K562 (cell line): ENCODE measurements around the gene GPATCH3. TPM values are rescaled to one million over a fixed set of nuclear protein-coding genes. Genes with fewer than 3 reads are reported as not detected.
A peak's percentile ranks its signal among the peaks of the same experiment; 100 is the strongest.

Experiments used
- CAMTA2 ChIP-seq: fragments of 250-450 bp; sonication (Bioruptor Pico); conservative IDR thresholded peaks from 2 replicates; pipeline ENCODE4 v1.5.1; 2022
- GATAD2A ChIP-seq: fragments of 450-650 bp; IDR thresholded peaks from 2 replicates; pipeline ENCODE4 v1.6.1; 2017
- HBP1 ChIP-seq: fragments of 450-650 bp; formaldehyde crosslinking; IDR thresholded peaks from 2 replicates; pipeline ENCODE4 v1.4.0; 2022; ENCODE audit warnings: missing genetic modification characterization
- HEY1 ChIP-seq: fragments of 250-450 bp; sonication (Bioruptor Pico); IDR thresholded peaks from 2 replicates; pipeline ENCODE4 v1.5.0; 2020; ENCODE audit warnings: mild to moderate bottlenecking, moderate library complexity, borderline replicate concordance
- HIVEP1 ChIP-seq: fragments of 250-450 bp; sonication (Bioruptor Pico); IDR thresholded peaks from 2 replicates; pipeline ENCODE4 v1.4.0; 2020; ENCODE audit warnings: mild to moderate bottlenecking
- HNRNPLL ChIP-seq: fragments of 200-400 bp; formaldehyde crosslinking; IDR thresholded peaks from 2 replicates; pipeline ENCODE4 v1.6.1; 2017; ENCODE audit warnings: low read length, low read depth, mild to moderate bottlenecking; ENCODE audit not compliant: poor library complexity, severe bottlenecking
- IRF9 ChIP-seq: fragments of 450-650 bp; IDR thresholded peaks from 2 replicates; pipeline ENCODE4 v1.6.1; 2016; ENCODE audit warnings: missing biosample characterization, missing genetic modification characterization
- JUN ChIP-seq, 2 experiments: sonication (generic) in 1 of 2; formaldehyde crosslinking in 1 of 2; IDR thresholded peaks; 2 replicates each; pipeline versions ENCODE4 v1.6.1 to v1.8.0; 2012 to 2022; ENCODE audit warnings: borderline replicate concordance in 2 of 2, mild to moderate bottlenecking in 2 of 2, improper control_type of control experiment in 1 of 2, low read depth in 1 of 2, low read length in 1 of 2, missing genetic modification reagents in 1 of 2
- KLF13 ChIP-seq: fragments of 450-650 bp; IDR thresholded peaks from 2 replicates; pipeline ENCODE4 v1.6.1; 2016; ENCODE audit warnings: missing genetic modification characterization, low read depth, mild to moderate bottlenecking, missing compliant biosample characterization, moderate library complexity, borderline replicate concordance
- KLF6 ChIP-seq: fragments of 250-450 bp; sonication (Bioruptor Pico); IDR thresholded peaks from 2 replicates; pipeline ENCODE4 v1.4.0; 2020; ENCODE audit warnings: mild to moderate bottlenecking, moderate library complexity, borderline replicate concordance
- ZNF217 ChIP-seq: sonication (generic); formaldehyde crosslinking; IDR thresholded peaks from 2 replicates; pipeline ENCODE4 v1.8.0; 2022; ENCODE audit warnings: mild to moderate bottlenecking, missing genetic modification reagents
- ZNF354B ChIP-seq: fragments of 250-450 bp; sonication (Bioruptor Pico); IDR thresholded peaks from 2 replicates; pipeline ENCODE4 v1.4.0; 2020
- ZNF445 ChIP-seq: fragments of 250-450 bp; sonication (Bioruptor Pico); IDR thresholded peaks from 2 replicates; pipeline ENCODE4 v1.4.0; 2020; ENCODE audit warnings: low read depth, mild to moderate bottlenecking, moderate library complexity
- ZNF561 ChIP-seq: fragments of 450-650 bp; formaldehyde crosslinking; conservative IDR thresholded peaks from 2 replicates; pipeline ENCODE4 v1.4.0; 2020; ENCODE audit warnings: mild to moderate bottlenecking, moderate library complexity
- ZNF644 ChIP-seq: fragments of 200-800 bp; sonication (Bioruptor generic); IDR thresholded peaks from 2 replicates; pipeline ENCODE4 v1.6.1; 2016; ENCODE audit warnings: low read depth, missing genetic modification characterization, missing compliant biosample characterization
- polyA plus RNA-seq, 8 experiments: library from polyadenylated mRNA; depleted of rRNA in 4 of 8; stranded (reverse) in 5 of 8; unstranded in 3 of 8; fragments of >200 nt; fragmentation: Nextera tagmentation in 2 of 8; fragmentation: Illumina TruSeq in 1 of 8; extraction: Ambion mirVana in 2 of 8; extraction: Trizol in 1 of 8; gene quantifications; 2 replicates each; pipeline versions ENCODE4 v1.2.1 to v1.2.3, GENCODE V29; 2011 to 2014; ENCODE audit warnings: inconsistent platforms in 1 of 8, missing spikeins in 1 of 8
- total RNA-seq, 7 experiments: library from RNA; depleted of rRNA in 6 of 7; stranded (reverse); fragments of >200 nt in 6 of 7; fragmentation: Illumina TruSeq in 2 of 7; extraction: Trizol in 2 of 7; gene quantifications; 2 replicates each; pipeline versions ENCODE4 v1.2.1 to v1.2.3, GENCODE V29; 2011 to 2021; ENCODE audit warnings: low replicate concordance in 1 of 7
- TF ChIP-seq, protein P1 (sequence below): fragments of 450-650 bp; conservative IDR thresholded peaks from 2 replicates; pipeline ENCODE4 v1.6.1; 2016; ENCODE audit warnings: missing genetic modification characterization, low read depth, mild to moderate bottlenecking, missing compliant biosample characterization, moderate library complexity
- TF ChIP-seq, protein P2 (sequence below): fragments of 250-450 bp; sonication (Bioruptor Pico); IDR thresholded peaks from 2 replicates; pipeline ENCODE4 v1.5.0; 2021
- TF ChIP-seq, protein P3 (sequence below): sonication (generic); formaldehyde crosslinking; IDR thresholded peaks from 2 replicates; pipeline ENCODE4 v1.8.1; 2023; ENCODE audit warnings: mild to moderate bottlenecking, missing genetic modification reagents
- TF ChIP-seq, protein P4 (sequence below), 2 experiments: fragments of 450-650 bp; IDR thresholded peaks; 2 replicates each; pipeline ENCODE4 v1.6.1; 2016

GPATCH3 gene
- total and polyA plus RNA-seq, 9 of the 15 experiments (the other 6 are each of a cell fraction or from before 2014, with no cell fraction given), result 1.6 to 23.0 (median 13.3) TPM

DNA sequence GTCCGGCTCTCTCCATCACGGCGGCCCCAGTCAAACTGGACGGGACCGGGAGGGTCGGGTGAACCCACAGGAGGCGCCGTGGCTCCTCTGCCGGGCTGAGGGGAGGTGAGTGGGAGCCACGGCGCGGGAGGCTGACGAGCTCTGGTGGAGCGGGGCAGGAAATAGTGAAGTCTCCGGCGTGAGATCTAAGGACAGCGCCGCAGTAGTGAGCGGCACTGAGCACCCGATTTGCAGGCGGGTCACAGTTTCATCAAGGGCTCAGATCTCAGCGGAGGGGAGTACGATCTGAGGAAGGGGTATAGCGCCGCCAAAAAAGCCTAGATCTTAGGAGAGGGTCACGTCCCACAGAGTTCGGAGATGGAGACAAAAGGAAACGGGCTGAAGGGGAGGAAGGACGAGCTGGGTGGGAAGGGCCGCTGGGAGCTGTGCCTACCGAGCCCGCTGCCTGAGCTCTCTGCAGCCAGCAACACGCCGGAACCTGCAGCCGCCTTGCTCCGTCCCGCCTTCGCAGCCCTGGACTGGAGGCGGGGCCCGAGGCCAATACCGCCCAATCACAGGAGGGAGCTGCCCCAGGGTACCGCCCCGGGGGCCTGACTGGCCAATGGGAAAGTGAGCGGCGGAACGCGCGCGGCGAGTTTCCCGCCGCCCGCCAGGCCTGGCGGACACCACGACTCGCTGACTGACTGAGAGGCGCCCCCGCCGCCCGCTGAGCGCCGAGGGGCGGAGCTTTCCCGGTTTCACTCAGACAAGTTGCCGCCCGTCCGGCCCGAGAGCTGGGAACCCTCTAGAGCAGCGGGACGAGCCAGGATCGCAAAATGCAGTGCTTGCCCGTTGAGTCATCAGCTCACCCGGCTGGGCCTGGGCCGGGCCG lies 35.4 kb downstream of the GPATCH3 start (continued):
- TF ChIP-seq KLF6 (no peak), JUN (IDR thresholded peaks at IDR 0.05; ENCODE audit: borderline replicate concordance, low read depth, low read length) (no peak), JUN (CRISPR knock-in tag; IDR thresholded peaks at IDR 0.05; ENCODE audit: borderline replicate concordance) (0 out of 2 replicates have a peak, but pooled peaks have one; percentile 64), HBP1 (CRISPR knock-in tag) (no peak), CAMTA2 (CRISPR knock-in tag) (no peak), ZNF354B (CRISPR knock-in tag) (no peak), ZNF217 (CRISPR knock-in tag) (no peak), GATAD2A (no peak; the same call in 1 of the 2 replicates), ZNF561 (no peak), HNRNPLL (peak; percentile 68), IRF9 (no peak), ZNF445 (CRISPR knock-in tag) (no peak), HIVEP1 (CRISPR knock-in tag) (peak; percentile 2; the same call in 1 of the 2 replicates), ZNF644 (tag) (no peak), HEY1 (CRISPR knock-in tag) (no peak), KLF13 (tag) (no peak)
- TF ChIP-seq, protein P1, sequence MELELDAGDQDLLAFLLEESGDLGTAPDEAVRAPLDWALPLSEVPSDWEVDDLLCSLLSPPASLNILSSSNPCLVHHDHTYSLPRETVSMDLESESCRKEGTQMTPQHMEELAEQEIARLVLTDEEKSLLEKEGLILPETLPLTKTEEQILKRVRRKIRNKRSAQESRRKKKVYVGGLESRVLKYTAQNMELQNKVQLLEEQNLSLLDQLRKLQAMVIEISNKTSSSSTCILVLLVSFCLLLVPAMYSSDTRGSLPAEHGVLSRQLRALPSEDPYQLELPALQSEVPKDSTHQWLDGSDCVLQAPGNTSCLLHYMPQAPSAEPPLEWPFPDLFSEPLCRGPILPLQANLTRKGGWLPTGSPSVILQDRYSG, result no peak
- TF ChIP-seq, protein P2, sequence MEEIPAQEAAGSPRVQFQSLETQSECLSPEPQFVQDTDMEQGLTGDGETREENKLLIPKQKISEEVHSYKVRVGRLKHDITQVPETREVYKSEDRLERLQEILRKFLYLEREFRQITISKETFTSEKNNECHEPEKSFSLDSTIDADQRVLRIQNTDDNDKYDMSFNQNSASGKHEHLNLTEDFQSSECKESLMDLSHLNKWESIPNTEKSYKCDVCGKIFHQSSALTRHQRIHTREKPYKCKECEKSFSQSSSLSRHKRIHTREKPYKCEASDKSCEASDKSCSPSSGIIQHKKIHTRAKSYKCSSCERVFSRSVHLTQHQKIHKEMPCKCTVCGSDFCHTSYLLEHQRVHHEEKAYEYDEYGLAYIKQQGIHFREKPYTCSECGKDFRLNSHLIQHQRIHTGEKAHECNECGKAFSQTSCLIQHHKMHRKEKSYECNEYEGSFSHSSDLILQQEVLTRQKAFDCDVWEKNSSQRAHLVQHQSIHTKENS (CRISPR knock-in tag), result no peak
- TF ChIP-seq, protein P3, sequence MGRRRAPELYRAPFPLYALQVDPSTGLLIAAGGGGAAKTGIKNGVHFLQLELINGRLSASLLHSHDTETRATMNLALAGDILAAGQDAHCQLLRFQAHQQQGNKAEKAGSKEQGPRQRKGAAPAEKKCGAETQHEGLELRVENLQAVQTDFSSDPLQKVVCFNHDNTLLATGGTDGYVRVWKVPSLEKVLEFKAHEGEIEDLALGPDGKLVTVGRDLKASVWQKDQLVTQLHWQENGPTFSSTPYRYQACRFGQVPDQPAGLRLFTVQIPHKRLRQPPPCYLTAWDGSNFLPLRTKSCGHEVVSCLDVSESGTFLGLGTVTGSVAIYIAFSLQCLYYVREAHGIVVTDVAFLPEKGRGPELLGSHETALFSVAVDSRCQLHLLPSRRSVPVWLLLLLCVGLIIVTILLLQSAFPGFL (CRISPR knock-in tag), result no peak
- TF ChIP-seq, protein P4, sequence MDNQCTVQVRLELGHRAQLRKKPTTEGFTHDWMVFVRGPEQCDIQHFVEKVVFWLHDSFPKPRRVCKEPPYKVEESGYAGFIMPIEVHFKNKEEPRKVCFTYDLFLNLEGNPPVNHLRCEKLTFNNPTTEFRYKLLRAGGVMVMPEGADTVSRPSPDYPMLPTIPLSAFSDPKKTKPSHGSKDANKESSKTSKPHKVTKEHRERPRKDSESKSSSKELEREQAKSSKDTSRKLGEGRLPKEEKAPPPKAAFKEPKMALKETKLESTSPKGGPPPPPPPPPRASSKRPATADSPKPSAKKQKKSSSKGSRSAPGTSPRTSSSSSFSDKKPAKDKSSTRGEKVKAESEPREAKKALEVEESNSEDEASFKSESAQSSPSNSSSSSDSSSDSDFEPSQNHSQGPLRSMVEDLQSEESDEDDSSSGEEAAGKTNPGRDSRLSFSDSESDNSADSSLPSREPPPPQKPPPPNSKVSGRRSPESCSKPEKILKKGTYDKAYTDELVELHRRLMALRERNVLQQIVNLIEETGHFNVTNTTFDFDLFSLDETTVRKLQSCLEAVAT (IDR thresholded peaks at IDR 0.05), result peak in 1 of 2 experiments; percentile 64; a peak in 2 of 4 replicates
